Left ventricle myocardium inferior (tissue), 1 donor: ENCODE data around the gene ADAMTS14. TPM values are rescaled to one million over a fixed set of nuclear protein-coding genes. Genes with fewer than 3 reads are reported as not detected.
"Not testable (repeated sequence)": the region's sequence is repeated elsewhere in the genome, so short reads cannot be mapped to it uniquely, and the experiment has no call there.

Source experiments
- DNase-seq: peaks from one replicate; pipeline ENCODE4 v3.0.0-alpha.2; 2020
- H3K27ac ChIP-seq: fragments of 200-600 bp; replicated peaks from 2 replicates; pipeline ENCODE4 v1.8.0; 2021
- H3K27me3 ChIP-seq: fragments of 200-600 bp; 2 replicates; pipeline ENCODE4 v1.8.0; 2021; ENCODE audit warnings: low read depth
- H3K36me3 ChIP-seq: fragments of 200-600 bp; 2 replicates; pipeline ENCODE4 v1.8.0; 2021
- H3K4me1 ChIP-seq: fragments of 200-600 bp; 2 replicates; pipeline ENCODE4 v1.8.0; 2021
- H3K4me3 ChIP-seq: fragments of 200-600 bp; 2 replicates; pipeline ENCODE4 v1.8.0; 2021; ENCODE audit warnings: mild to moderate bottlenecking, moderate library complexity
- H3K9me3 ChIP-seq: fragments of 200-600 bp; replicated peaks from 2 replicates; pipeline ENCODE4 v1.8.0; 2021
- intact Hi-C: fragments of 100-400 bp; cut with micrococcal nuclease; formaldehyde crosslinking; loops from one replicate; pipeline ENCODE4 v1.11.0; 2022
- total RNA-seq: library from RNA; stranded (reverse); fragmentation: NEBNext Ultra II Directional; extraction: Animal tissue kit (Norgen Biotek cat#: 25700); gene quantifications from one replicate; pipeline ENCODE4 v1.2.1, GENCODE V29; 2021
- TF ChIP-seq, protein P1 (sequence below): fragments of 200-600 bp; IDR thresholded peaks from 2 replicates; pipeline ENCODE4 v1.8.0; 2021; ENCODE audit warnings: antibody characterized with exemption, mild to moderate bottlenecking, borderline replicate concordance
- donor health status: DM: no; HTN: yes; CAD: no; lungs with severe emphysema.

ADAMTS14 gene
- total RNA-seq, 1 donor from 2014 or later: 0.47 TPM

DNA sequence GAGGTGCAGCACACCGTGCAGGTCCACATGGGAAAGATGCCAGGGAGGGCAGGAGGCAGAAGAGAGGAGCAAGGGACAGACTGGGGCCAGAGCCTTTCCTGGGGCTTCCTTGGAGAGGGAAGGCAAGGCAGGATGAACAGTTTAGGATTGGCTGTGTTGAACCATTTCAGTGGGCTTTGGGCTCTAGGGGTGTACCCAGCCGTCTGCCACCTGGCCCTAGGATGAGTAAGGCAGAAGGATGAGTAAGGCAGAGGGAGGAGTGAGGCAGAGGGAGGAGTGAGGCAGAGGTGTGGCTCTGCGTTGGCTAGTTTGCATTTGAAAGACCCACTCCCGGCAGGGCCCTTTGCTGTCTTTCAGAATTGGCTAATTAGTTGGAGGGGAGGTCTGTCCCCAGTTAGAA, 38.3 kb upstream of the ADAMTS14 start:
- H3K27ac ChIP-seq: no peak overlapping the region
- H3K9me3 ChIP-seq: peaks cover 8% of the 10 kb centered on the region
- intact Hi-C loops: no loop called here
- no peaks in the 10 kb centered on the region for H3K27me3 ChIP-seq
- H3K4me1 ChIP-seq: no peaks in the 10 kb centered on the region
- H3K4me3 ChIP-seq: no peak overlapping the region
- no peak for DNase-seq
- TF ChIP-seq, protein P1, sequence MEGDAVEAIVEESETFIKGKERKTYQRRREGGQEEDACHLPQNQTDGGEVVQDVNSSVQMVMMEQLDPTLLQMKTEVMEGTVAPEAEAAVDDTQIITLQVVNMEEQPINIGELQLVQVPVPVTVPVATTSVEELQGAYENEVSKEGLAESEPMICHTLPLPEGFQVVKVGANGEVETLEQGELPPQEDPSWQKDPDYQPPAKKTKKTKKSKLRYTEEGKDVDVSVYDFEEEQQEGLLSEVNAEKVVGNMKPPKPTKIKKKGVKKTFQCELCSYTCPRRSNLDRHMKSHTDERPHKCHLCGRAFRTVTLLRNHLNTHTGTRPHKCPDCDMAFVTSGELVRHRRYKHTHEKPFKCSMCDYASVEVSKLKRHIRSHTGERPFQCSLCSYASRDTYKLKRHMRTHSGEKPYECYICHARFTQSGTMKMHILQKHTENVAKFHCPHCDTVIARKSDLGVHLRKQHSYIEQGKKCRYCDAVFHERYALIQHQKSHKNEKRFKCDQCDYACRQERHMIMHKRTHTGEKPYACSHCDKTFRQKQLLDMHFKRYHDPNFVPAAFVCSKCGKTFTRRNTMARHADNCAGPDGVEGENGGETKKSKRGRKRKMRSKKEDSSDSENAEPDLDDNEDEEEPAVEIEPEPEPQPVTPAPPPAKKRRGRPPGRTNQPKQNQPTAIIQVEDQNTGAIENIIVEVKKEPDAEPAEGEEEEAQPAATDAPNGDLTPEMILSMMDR: no peak
- no peaks in the 10 kb centered on the region for H3K36me3 ChIP-seq

DNA sequence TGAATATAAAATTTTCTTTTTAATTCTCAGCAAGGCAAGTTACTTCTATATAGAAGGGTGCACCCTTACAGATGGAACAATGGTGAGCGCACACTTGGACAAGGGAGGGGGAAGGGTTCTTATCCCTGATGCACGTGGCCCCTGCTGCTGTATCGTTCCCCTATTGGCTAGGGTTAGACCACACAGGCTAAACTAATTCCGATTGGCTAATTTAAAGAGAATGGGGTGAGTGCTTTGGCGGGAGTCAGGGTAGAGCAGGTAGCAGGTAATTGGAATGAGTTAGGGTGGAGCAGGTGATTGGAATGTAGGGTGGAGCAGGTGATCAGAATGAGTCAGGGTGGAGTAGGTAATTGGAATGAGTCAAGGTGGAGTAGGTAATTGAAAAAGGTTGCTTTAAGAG, 37.8 kb upstream of the ADAMTS14 start:
- intact Hi-C loops, DNase-seq, H3K4me1 ChIP-seq, H3K4me3 ChIP-seq, H3K27me3 ChIP-seq, H3K36me3 ChIP-seq, H3K27ac ChIP-seq, H3K9me3 ChIP-seq: not testable (repeated sequence)

DNA sequence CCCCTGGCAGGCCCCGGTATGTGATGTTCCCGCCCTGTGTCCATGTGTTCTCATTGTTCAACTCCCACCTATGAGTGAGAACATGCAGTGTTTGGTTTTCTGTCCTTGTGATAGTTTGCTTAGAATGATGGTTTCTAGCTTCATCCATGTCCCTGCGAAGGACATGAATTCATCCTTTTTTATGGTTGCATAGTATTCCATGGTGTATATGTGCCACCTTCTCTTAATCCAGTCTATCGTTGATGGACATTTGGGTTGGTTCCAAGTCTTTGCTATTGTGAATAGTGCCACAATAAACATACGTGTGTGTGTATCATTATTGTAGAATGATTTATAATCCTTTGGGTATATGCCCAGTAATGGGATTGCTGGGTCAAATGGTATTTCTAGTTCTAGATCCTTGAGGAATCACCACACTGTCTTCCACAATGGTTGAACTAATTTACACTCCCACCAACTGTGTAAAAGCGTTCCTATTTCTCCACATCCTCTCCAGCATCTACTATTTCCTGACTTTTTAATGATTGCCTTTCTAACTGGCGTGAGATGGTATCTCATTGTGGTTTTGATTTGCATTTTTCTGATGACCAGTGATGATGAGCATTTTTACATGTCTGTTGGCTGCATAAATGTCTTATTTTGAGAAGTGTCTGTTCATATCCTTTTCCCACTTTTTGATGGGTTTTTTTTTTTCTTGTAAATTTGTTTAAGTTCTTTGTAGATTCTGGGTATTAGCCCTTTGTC, 32.5 kb upstream of the ADAMTS14 start:
- H3K4me1 ChIP-seq, H3K27ac ChIP-seq, H3K36me3 ChIP-seq, H3K27me3 ChIP-seq, intact Hi-C loops, H3K9me3 ChIP-seq, DNase-seq, H3K4me3 ChIP-seq: not testable (repeated sequence)

DNA sequence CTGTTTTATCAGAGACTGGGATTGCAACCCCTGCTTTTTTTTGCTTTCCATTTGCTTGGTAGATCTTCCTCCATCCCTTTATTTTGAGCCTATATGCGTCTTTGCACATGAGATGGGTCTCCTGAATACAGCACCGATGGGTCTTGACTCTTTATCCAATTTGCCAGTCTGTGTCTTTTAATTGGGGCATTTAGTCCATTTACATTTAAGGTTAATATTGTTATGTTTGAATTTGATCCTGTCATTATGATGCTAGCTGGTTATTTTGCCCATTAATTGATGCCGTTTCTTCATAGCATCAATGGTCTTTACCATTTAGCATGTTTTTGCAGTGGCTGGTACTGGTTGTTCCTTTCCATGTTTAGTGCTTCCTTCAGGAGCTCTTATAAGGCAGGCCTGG, 29.0 kb upstream of the ADAMTS14 start:
- intact Hi-C loops, H3K9me3 ChIP-seq, H3K4me1 ChIP-seq, H3K27me3 ChIP-seq, H3K4me3 ChIP-seq, DNase-seq, H3K36me3 ChIP-seq, H3K27ac ChIP-seq: not testable (repeated sequence)

DNA sequence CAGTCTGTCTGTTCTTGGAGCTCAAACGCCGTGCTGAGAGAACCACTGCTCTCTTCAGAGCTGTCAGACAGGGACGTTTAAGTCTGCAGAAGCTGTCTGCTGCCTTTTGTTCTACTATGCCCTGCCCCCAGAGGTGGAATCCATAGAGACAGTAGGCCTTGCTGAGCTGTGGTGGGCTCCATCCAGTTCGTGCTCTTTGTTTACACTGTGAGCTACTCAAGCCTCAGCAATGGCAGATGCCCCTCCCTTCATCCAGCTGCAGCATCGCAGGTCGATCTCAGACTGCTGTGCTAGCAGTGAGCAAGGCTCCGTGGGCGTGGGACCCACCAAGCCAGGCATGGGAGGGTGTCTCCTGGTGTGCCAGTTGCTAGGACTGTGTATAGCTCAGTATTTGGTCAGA, 27.3 kb upstream of the ADAMTS14 start:
- H3K4me1 ChIP-seq, H3K4me3 ChIP-seq, H3K36me3 ChIP-seq, intact Hi-C loops, DNase-seq, H3K27ac ChIP-seq, H3K9me3 ChIP-seq, H3K27me3 ChIP-seq: not testable (repeated sequence)

DNA sequence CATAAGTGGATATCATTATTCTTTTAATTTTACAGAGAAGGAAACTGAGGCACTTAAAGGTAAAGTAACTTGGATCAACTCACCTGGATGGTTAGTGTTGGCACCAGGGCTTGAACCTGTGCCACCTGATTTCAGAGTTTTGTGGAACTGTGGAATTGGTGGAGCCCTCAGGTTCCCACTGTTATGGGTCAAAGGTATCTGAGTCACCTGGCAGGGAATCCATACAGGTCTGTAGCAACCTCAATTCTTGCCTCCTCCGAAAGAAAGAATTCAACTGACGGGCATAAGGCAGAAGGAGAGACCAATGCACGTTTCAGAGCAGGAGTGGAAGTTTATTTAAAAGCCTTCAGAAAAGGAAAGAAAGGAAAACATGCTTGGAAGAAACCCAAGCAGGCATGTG, 25.2 kb upstream of the ADAMTS14 start:
- Histone ChIP-seq H3K36me3 (no peaks in the 10 kb centered on the region), H3K4me1 (no peaks in the 10 kb centered on the region), H3K27ac (no peak overlapping the region), H3K9me3 (no peaks in the 10 kb centered on the region), H3K4me3 (no peak overlapping the region), H3K27me3 (no peaks in the 10 kb centered on the region)
- intact Hi-C loops: no loop called here
- DNase-seq: no peak
- TF ChIP-seq, protein P1: no peak

DNA sequence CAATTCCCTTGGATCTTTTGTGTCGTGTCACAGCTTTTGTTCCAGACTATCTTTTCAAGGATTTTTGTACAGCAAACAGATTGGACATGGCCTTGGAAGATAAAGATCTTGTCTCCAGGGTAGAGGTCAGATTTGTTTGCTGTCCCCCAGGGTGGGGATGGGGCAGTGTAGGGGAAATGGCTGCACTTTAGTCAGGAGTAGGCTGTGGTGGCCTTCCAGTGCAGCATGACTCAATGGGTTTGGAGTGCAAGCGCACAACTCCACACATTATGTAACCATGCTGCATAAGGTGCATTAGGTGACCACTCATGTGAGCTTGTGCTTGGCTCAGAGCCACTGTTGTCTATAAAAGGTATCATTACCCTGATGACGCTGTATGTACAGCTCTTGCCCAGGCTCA, 23.9 kb upstream of the ADAMTS14 start:
- Histone ChIP-seq H3K27me3 (no peaks in the 10 kb centered on the region), H3K27ac (no peak overlapping the region), H3K4me3 (no peak overlapping the region), H3K9me3 (no peaks in the 10 kb centered on the region), H3K4me1 (peaks cover 12% of the 10 kb centered on the region), H3K36me3 (no peaks in the 10 kb centered on the region)
- DNase-seq: no peak
- intact Hi-C loops: no loop called here
- TF ChIP-seq, protein P1: no peak

DNA sequence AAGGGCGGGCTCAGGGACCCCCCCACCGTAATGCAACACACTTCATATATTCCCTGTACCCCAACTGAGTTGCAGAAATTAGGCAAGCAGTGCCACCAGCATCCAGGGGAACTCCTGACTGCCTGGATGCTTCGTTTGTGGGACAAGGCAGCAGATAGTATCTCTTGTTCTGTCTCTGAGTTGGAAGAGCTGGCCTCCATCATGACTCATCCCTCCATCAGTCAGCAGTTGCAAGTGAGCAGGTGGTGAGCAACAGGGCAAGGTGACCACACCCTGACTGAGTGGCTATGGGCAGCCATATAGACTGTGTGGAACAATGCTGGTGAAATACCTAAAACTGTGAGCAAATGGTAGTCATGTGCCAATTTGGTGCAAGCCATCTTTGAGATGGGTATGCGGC, 22.8 kb upstream of the ADAMTS14 start:
- no peak for DNase-seq
- H3K36me3 ChIP-seq: no peaks in the 10 kb centered on the region
- intact Hi-C loops: no loop called here
- TF ChIP-seq, protein P1: no peak
- H3K4me3 ChIP-seq: no peak overlapping the region
- H3K27ac ChIP-seq: no peak overlapping the region
- H3K9me3 ChIP-seq: no peaks in the 10 kb centered on the region
- peaks cover 17% of the 10 kb centered on the region for H3K4me1 ChIP-seq
- H3K27me3 ChIP-seq: no peaks in the 10 kb centered on the region
